ENCODE data around the gene DNAJA4. TPM values are rescaled to one million over a fixed set of nuclear protein-coding genes. Genes with fewer than 3 reads are reported as not detected.

The DNAJA4 gene
- total RNA-seq, 2 experiments from 2014 or later, result not detected

- no peaks in the 10 kb centered on the region for H3K79me2 ChIP-seq (ENCODE audit: insufficient read depth, low read depth, low read length)
- H3K4me2 ChIP-seq (ENCODE audit: low read length), result no peak overlapping the region
- DNase-seq (ENCODE audit: low spot score), result no peak
- TF ChIP-seq EZH2phosphoT487 (IDR thresholded peaks at IDR 0.05; ENCODE audit: borderline replicate concordance, low read depth, low read length) (no peak), CTCF (conservative IDR thresholded peaks at IDR 0.05; ENCODE audit: low read length) (no peak)
- H3K9me3 ChIP-seq (ENCODE audit: low read length), result no peaks in the 10 kb centered on the region
- ChIA-PET CTCF (ENCODE audit: unreplicated experiment) (no interaction called here), POLR2A (interaction anchor here (0.6 kb wide), 1 partner anchor 72 kb away, joined by 3 read pairs; no protein-coding TSS in a partner anchor)
- no peaks in the 10 kb centered on the region for H3K4me1 ChIP-seq (ENCODE audit: insufficient read depth, low read length, poor library complexity, severe bottlenecking)
- no TSS peak for BruUV-seq (replicated peaks)
- H3K9me2 ChIP-seq (ENCODE audit: insufficient read depth, low read length), result no peaks in the 10 kb centered on the region
- H3K27ac ChIP-seq (ENCODE audit: low read depth, low read length, poor library complexity, severe bottlenecking), result no peak overlapping the region
- no peak overlapping the region for H3K4me3 ChIP-seq (ENCODE audit: low read depth, low read length, poor library complexity, severe bottlenecking)
- H2AFZ ChIP-seq (ENCODE audit: low read length), result no peak overlapping the region
- H4K20me1 ChIP-seq (ENCODE audit: insufficient read depth, low read length), result no peaks in the 10 kb centered on the region
- no peaks in the 10 kb centered on the region for H3K36me3 ChIP-seq (ENCODE audit: insufficient read depth, low read length)
- intact Hi-C loops (cut with micrococcal nuclease; ENCODE audit: unreplicated experiment), result no loop called here
Observed at GRCh38 chr15:78329625-78330024, 65.3 kb downstream of the DNAJA4 start.

Small RNA genes lying within 50 kb of the gene (small RNA-seq; reads per million reads assigned to genes)
- not detected for gene AC090607.5

Other genes with a start within 250 kb of the DNAJA4 start
- 22.8 and 30.9 TPM in 2 replicates for gene TBC1D2B, start 186.9 kb upstream of the DNAJA4 start, total RNA-seq (2014; rRNA removed; shearing (Covaris generic))
- 38.2 and 41.5 TPM in 2 replicates for gene TBC1D2B, start 186.9 kb upstream of the DNAJA4 start, total RNA-seq (2022)
- not detected in 2 replicates for gene SH2D7, start 172.0 kb upstream of the DNAJA4 start, total RNA-seq (2014; rRNA removed; shearing (Covaris generic))
- gene SH2D7, start 172.0 kb upstream of the DNAJA4 start, total RNA-seq (2022), result not detected in 2 replicates
- 2.2 and 5.0 TPM in 2 replicates for gene CIB2, start 133.1 kb upstream of the DNAJA4 start, total RNA-seq (2014; rRNA removed; shearing (Covaris generic))
- gene CIB2, start 133.1 kb upstream of the DNAJA4 start, total RNA-seq (2022), result 0.35 and 0.36 TPM in 2 replicates
- 47.0 and 84.6 TPM in 2 replicates for gene IDH3A, start 115.2 kb upstream of the DNAJA4 start, total RNA-seq (2014; rRNA removed; shearing (Covaris generic))
- 128 and 140 TPM in 2 replicates for gene IDH3A, start 115.2 kb upstream of the DNAJA4 start, total RNA-seq (2022)
- gene ACSBG1, start 30.0 kb upstream of the DNAJA4 start, total RNA-seq (2014; rRNA removed; shearing (Covaris generic)), result 0.31 and 0.41 TPM in 2 replicates
- 0.30 and 0.52 TPM in 2 replicates for gene ACSBG1, start 30.0 kb upstream of the DNAJA4 start, total RNA-seq (2022)
- gene SKIC8, start 35.0 kb downstream of the DNAJA4 start, total RNA-seq (2014; rRNA removed; shearing (Covaris generic)), result 57.4 and 66.8 TPM in 2 replicates
- 53.5 and 59.8 TPM in 2 replicates for gene SKIC8, start 35.0 kb downstream of the DNAJA4 start, total RNA-seq (2022)
- not detected in 2 replicates for gene CRABP1, start 75.8 kb downstream of the DNAJA4 start, total RNA-seq (2014; rRNA removed; shearing (Covaris generic))
- not detected in 2 replicates for gene CRABP1, start 75.8 kb downstream of the DNAJA4 start, total RNA-seq (2022)
- gene IREB2, start 173.7 kb downstream of the DNAJA4 start, total RNA-seq (2014; rRNA removed; shearing (Covaris generic)), result 22.7 and 27.1 TPM in 2 replicates
- 70.7 and 77.6 TPM in 2 replicates for gene IREB2, start 173.7 kb downstream of the DNAJA4 start, total RNA-seq (2022)
- 0.31 TPM in 1 of 2 replicates, not detected in the other for gene HYKK, start 243.0 kb downstream of the DNAJA4 start, total RNA-seq (2014; rRNA removed; shearing (Covaris generic))
- gene HYKK, start 243.0 kb downstream of the DNAJA4 start, total RNA-seq (2022), result 0.40 and 0.42 TPM in 2 replicates